DMS 273 treated with DMSO at 0.1 percent for 48 hours (cell line): ENCODE data around the gene LRRFIP1.
"Not testable (repeated sequence)": the region's sequence is repeated elsewhere in the genome, so short reads cannot be mapped to it uniquely, and the experiment has no call there.

ENCODE experiments used
- DNase-seq: peaks from one replicate; lab custom pipeline; 2025; lab: John Stamatoyannopoulos, UW

The LRRFIP1 gene

DNA sequence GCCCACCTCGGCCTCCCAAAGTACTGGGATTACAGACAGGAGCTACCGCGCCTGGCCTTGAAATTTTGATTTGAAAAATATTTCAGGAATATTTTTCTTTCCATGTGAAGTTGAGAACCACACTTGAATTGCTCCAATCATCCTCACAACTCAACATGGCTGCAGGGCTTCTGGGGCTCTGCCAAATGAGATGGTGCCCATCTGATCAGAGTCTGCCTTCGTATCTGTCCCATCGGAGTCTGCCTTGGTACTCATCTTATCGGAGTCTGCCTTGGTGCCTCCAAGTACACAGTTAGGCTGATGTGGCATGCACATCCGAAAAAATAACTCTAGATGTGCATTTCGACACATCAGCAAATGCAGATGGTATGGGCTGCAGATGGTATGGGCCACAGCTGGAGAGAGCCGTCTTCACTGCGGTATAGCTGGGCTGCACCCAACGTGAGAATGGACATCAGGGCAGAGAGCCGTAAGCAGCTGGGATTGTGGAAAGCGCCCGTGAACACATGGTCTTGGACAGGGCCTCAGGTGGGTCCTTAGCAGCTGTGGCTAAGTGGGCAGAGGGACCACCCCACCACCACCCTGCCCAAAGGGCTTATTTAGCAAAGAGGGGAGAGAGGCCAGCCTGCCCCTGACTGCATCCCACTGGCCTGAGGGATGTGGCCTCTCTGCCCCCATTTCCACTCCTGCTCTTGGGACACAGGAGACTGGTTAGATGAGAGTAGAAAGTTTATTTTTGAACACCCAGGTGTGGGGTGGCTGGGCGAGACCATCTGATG lies 119.1 kb downstream of the LRRFIP1 start:
- no peak for DNase-seq

DNA sequence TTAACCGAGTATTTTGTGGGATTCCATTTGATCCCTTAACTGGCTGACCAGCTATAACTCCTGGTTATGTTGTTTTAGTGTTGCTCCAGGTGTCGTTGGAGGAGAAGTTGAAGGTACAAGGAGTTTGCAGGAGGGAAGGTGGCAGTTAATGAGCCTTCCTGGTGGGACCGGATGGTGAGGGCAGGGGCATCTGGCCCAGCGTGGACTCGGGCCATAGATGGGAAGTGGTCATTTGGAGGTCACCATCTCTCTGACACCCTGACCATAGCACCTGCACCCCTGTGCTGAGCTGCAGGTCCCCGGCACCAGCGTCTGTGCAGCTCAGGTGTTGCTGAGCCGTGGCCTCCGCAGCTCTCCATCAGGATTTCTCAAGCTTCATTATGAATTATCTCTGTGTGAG lies 119.8 kb downstream of the LRRFIP1 start:
- no peak for DNase-seq

DNA sequence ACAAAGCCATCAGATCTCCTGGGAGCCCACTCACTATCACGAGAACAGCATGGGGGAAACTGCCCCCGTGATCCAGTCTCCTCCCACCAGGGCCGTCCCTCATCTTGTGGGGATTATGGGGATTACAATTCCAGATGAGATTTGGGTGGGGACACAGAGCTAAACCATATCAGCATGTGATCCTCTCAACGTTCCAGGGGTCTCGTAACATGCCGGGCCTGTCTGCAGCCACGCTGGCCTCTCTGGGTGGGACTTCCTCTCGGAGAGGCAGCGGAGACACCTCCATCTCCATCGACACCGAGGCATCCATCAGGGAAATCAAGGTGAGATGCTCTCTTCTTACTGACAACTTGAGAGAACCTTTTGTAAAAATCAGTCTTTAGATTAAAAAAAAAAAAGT lies 121.6 kb downstream of the LRRFIP1 start:
- DNase-seq: no peak

DNA sequence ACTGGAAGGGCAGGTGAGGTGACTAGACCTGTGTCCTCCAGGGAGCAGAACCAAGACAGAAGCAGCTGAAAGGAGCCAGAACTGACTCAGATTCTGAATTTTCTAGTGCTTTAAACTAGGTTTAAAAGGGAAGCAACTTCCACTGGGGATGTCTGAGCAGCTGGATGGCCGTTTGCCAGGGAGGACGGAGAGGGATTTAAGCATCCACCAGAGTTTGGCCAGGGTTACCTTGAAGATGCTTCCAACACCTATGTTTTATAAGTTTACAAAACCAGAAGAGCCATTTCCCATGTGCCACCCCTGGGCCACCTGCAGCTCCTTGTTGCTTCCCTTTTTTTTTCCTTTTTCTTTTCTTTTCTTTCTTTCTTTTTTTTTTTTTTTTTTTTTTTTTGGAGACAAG lies 122.6 kb downstream of the LRRFIP1 start:
- DNase-seq: no peak

DNA sequence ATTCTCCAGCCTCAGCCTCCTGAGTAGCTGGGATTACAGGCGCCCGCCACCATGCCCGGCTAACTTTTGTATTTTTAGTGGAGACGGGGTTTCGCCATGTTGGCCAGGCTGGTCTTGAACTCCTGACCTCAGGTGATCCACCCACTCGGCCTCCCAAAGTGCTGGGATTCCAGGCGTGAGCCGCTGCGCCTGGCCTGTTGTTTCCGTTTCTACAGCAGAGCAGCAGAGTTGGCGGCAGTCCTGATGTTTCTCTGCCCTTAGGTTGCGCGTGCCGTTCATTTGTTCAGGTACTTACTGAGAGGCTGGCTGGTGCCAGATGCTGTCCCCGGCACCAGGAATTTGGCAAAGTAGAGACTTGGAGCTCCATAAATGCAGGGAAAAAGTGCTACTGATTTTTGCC lies 123.1 kb downstream of the LRRFIP1 start:
- not testable (repeated sequence) for DNase-seq

DNA sequence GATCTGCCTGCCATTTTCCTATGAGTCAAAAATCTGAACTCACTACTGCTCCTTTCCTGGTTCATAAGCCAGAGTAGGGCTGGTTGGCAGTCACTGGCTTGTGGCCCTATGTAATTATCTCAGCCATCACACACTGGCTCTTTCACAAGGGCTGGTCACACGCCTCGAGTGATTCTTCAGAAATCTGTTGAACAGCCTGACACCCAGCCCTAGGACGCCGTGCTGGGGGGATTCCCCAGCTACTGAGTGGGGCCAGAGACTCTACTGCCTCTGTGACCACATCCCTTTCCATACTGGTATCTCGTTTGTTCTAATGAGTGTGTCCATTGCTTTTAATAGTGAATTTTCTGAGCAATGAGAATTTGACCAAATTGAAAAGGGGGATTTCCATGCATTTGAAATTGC lies 125.4 kb downstream of the LRRFIP1 start:
- no peak for DNase-seq

DNA sequence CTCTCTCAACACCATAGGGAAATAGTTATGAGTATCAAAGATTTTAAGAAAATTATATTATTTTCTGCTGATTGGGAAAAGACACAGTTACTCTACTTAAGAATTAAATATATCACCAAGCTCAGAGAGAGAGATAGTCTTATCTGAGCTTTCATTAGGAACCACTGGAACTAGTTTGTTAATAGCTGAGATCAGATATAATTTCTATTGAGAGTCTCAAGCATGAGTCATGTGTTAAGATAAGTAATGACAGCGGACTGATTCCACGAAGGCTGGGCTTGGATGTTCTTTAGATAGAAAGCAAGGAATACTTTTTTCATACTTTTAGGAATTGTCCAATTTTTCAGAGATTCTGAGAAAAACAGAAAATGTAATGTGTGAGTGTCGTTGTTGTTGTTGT lies 126.8 kb downstream of the LRRFIP1 start:
- no peak for DNase-seq

DNA sequence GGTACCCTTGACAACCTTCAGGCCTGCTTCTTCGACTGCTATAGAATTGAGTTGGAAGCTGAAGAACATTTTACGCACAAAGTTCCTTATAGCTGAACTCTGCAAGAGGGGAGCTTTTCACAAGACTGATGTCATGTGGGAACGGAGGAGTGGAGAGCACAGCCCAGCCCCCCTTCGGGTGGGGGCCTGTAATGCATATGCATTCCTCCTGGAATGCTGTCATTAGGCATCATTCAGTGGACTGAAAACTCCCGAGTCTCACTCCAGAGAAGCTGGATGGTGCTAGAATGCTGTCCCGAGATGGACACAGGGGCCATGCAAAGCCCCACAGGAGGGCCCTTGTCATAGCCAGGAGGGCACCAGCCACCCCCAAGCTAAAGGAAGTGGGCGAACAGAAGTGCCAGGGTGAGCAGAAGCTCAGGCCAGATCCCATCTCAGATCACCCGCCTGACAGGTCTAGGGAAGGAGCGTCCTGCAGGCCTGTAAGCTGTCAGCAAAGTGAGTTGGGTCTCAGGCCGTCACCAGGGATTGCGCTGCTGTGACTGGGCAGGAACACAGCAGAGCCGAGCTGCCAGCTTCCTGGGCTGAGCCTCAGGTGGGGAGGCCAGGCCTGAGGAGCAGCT lies 127.3 kb downstream of the LRRFIP1 start:
- no peak for DNase-seq

DNA sequence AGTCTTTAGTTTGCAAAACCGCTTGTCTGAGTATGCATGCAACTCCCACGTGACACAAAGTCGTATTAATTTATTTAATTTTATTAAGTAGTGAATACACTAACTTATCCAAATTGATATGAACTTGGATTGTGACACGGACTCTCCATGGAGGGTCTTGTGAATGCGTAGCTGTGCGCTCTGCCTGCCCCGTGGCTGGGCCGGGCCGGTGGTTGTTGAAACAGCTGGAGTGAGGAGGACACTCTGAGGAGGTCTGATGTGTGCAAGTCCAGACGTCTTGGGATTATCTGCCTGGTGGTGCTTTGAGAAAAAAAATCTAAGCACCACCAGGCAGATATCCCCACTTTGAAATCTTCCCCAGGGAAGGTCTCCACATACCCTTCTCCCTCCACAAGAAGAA lies 130.2 kb downstream of the LRRFIP1 start:
- DNase-seq: no peak

DNA sequence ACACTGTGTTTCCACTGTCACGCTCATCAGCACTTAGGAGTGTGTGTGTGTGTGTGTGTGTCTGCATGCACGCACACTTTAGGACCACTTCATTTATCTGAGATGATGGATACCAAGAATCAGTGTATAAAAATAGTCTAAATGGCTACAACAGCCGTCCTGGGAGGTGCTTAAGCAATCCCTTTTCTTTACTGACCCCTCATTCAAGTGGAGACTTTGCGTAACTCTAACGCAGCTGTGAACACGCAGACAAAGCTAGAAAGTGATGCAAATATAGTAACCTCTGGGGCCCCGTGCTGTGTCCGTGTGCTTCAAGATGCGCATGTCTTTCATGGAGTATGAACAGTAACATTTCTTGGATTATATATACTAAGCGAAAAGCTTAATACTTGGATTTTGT lies 130.8 kb downstream of the LRRFIP1 start:
- no peak for DNase-seq

DNA sequence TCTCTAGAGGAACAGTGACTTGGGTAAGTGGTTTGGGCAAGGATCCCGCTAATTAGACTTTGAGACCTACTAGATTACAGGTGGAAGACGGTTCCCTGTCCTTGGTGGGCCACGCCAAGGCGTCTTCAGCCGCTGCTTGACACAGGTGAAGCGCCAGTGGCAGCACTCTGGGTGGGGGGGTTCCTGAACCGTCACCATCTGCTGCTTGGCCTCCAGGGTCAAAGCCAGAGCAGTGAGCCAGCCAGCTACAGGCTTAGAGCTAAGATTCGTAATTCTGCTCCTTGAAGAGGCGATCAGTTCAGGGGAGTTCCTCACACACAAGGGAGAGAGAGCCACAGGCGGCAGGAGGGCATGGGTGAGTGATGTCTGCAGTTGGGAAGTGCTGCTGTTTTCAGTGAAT lies 131.8 kb downstream of the LRRFIP1 start:
- DNase-seq: no peak

DNA sequence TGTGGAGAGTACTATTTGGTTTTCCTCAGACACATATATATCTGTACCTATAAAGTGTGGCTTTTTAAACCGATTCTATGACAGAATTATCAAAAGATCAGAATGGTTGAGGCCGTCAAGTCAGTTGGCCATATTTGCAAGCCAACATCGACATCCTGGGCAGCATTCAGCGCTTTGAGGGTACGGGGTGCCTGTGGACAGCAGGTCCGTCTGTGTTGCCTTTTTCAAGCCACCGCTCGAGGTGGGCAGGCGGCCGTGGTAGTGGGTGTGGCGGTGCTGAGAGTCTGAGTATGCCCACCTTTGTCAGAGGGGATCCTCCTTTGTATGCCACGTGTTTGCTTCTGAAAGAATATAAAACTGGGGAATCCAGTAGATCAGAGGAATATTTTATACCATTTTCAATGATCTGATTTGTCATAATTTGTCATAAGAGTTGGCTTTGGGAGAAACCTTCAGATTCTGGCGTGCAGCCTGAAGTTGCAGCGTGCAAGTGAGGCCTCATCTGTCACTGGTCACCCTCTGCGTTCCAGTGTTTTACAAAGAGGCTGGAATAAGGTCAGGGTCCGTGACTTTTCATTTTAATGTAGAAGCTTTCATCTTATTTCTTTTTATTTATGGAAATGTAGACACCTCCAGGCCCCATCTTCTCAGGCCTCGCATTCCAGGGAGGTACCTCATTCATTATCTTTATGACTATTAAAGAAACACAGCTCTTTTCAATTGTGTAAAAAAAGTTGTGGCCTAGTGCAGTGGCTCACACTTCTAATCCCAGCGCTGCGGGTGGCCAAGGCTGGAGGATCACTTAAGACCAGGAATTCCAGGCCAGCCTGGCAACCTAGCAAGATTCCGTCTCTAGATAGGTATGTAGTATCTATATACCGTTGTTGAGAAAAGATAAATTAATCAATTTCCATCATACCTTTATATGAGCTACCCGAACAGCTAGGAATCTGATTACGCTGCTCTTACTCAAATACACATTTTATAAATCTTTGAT lies 133.4 kb downstream of the LRRFIP1 start:
- no peak for DNase-seq

DNA sequence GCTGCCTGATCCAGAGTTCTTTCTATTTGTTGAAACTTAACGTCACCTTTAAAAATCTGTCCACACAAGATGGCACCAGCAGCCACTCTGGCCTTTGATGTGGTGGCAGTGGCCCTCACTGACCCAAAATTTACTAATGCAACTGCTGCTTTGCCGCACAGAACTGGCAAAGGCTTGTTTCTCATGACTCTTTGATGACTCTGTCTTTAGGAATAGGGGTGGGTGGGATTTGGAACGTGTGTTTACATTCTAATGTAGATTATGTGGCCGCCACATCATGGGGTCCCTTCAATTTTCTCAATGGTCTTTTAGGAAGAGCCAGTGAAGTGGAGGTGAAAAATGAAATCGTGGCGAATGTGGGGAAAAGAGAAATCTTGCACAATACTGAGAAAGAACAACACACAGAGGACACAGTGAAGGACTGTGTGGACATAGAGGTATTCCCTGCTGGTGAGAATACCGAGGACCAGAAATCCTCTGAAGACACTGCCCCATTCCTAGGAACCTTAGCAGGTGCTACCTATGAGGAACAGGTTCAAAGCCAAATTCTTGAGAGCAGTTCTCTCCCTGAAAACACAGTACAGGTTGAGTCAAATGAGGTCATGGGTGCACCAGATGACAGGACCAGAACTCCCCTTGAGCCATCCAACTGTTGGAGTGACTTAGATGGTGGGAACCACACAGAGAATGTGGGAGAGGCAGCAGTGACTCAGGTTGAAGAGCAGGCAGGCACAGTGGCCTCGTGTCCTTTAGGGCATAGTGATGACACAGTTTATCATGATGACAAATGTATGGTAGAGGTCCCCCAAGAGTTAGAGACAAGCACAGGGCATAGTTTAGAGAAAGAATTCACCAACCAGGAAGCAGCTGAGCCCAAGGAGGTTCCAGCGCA lies 135.2 kb downstream of the LRRFIP1 start:
- DNase-seq: not testable (repeated sequence)

DNA sequence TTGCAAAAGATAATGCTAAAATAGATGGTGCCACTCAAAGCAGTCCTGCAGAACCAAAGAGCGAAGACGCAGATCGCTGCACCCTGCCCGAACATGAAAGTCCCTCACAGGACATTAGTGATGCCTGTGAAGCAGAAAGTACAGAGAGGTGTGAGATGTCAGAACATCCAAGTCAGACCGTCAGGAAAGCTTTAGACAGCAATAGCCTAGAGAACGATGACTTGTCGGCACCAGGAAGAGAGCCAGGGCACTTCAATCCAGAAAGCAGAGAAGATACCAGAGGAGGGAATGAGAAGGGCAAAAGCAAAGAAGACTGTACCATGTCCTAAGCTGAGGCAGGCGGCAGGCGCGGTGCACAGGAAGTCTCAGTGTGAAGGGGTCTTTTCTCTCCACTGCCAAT lies 136.4 kb downstream of the LRRFIP1 start:
- DNase-seq: no peak

DNA sequence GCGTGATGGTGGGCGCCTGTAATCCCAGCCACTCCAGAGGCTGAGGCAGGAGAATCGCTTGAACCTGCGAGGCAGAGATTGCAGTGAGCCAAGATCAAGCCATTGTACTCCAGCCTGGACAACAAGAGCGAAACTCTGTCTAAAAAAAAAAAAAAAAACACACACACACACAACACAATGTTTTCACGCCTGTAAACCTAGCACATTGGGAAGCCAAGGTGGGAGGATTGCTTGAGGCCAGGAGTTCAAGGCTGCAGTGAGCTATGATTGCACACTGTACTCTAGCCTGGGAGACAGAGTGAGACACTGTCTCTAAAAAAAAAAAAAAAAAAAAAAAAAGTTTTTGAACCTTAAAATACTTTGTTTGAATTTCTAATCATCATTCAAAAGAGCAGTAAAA lies 137.7 kb downstream of the LRRFIP1 start:
- DNase-seq: not testable (repeated sequence)

DNA sequence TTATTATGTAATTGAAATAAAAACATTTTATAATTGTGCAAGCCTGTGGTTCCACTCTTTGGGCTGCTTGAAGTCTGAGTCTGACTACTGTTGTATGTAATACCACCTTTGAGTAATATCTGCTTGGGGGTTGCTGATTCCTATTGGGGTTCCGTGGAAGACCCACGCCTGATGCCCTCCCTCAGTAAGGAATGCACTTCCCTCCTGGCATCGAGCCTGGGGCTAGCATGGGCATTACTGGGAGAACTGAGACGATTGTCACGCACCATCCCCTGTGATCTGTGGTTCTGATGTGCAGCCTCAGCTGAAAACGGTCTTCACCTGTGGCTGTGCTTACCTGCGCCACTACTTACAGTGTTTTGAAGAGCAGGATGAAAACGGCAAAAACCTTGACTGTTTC lies 138.5 kb downstream of the LRRFIP1 start:
- no peak for DNase-seq

DNA sequence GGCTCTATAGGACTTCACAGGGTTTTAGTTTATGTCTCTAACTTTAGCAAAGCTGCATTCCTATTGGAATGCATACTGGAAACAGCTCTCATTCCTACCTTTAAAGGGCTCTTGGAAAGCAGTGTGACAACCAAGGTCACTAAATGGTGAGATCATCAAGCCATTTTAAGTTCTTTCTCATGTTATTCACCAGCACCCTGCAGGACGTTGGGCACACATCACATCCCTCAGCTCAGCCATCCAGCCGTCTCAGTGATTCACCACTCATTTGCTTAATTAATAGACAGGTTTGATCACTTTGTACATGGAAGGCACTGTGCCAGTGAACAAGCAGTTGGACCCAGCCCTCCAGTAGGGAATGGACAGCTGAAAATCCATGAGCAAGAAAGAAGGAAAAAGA lies 139.0 kb downstream of the LRRFIP1 start:
- DNase-seq: no peak

DNA sequence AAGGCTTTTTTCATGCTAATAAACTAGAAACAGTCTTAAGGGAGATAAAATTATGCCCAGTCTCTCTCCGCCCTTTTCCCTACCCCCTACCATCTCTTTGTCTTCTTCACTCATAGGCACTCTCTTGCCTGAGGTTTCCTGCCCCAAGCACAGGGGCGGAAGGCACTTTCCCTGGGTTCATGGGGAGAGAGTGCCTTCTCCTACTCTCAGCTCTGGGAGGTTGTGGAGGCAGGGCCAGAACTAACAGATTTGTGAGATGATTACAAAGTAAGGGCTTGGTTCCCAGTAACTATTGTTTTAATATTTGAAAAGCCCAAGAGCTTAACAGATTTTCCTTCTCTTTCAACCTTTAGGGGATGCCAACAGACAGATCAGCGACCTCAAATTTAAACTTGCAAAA lies 145.1 kb downstream of the LRRFIP1 start:
- no peak for DNase-seq

DNA sequence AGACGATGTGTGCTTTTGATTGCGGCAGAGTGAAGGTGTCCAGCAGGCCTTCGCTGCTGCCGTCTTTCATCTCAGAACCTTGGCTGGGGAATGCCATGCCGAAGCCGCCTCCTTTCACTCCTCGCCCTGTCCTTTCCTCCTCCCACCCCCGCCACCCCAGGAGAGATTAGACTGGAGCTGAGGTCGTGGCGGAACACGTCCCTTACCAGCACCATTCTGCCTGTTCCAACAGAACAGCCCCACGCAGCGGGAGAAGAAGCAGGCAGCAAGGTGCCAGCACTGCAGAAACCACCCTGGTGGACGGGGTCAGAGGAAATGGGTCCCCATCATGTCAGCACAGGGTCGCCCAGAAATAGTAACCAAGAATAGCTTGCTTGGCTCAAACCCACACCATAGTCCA lies 146.4 kb downstream of the LRRFIP1 start:
- no peak for DNase-seq

DNA sequence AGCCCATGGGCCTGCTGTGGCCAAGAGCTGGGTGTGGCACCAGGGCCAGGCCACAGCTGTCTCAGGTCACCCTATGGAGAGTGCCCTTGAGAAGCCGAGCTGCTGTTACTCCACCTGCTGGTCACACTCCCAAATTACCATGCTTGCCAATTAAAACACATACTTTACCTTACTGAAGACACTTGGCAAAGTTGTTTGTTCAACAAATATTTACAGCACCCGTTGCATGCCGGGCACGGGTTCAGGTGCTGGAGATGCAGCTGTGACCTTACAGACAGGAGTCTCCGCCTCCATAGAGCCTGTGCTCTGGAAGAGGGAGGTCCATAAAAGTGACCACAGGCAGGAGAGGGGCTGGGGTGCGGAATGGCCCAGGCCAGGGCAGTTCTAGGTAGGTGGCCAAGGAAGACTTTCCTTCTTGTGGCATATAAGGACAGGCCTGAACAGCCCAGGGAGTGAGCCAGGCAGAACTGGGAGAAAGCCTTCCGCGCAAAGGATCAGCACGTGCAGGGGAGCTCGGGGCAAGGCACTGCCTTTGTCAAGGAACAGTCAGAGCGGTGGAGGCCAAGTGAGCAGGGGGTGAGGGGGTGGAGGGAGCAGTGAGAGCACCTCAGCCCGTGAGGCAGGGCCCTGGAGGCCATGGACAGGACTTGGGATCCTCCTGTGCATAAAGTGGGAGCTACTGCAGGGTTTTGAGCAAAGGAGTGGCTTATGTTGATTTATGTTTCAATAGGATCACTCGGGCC lies 147.6 kb downstream of the LRRFIP1 start:
- DNase-seq: peak; percentile 5

DNA sequence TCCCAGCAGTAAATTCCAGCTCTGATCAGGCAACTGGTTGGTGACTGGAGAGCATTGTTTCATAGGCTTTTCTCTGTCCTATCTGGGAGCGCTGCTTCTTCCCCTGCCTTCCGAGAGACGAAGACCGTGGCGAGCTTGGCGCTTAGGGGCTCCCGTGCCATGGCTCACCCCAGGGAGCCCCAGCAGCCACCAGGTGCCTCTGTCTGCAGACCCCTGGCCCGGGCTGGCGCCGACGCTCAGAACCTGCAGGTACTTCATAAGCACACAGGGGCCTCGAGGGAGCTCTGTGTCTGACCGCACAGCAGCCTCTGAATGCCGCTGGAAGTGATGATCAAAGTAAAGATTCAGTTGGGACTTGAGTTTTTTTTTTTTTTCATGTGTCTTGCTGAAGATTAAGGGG lies 152.1 kb downstream of the LRRFIP1 start:
- no peak for DNase-seq
